Measurements from ENCODE around the gene N4BP2L2.

N4BP2L2 gene

GRCh38 chr13:32530841-32531253 is 7.7 kb downstream of the N4BP2L2 start:
- Histone ChIP-seq H3K4me2 (ENCODE audit: low read depth, low read length, poor library complexity, severe bottlenecking) (peak overlapping the region; percentile 33), H3K27me3 (ENCODE audit: low read length) (no peaks in the 10 kb centered on the region), H3K4me3 (ENCODE audit: insufficient read depth, low read length, poor library complexity, severe bottlenecking) (no peak overlapping the region), H4K20me1 (ENCODE audit: low read depth, low read length) (no peaks in the 10 kb centered on the region), H3K9me3 (ENCODE audit: insufficient read depth, low read length) (no peaks in the 10 kb centered on the region), H3K9me2 (replicated peaks; ENCODE audit: insufficient read depth, low read length) (no peaks in the 10 kb centered on the region), H3K9ac (ENCODE audit: low read length) (no peak overlapping the region), H3K79me2 (ENCODE audit: insufficient read depth, low read length) (peaks cover 85% of the 10 kb centered on the region), H2AFZ (ENCODE audit: low read depth, low read length, severe bottlenecking) (no peak overlapping the region), H3F3A (ENCODE audit: insufficient read depth) (peaks cover 4% of the 10 kb centered on the region; the same call in 1 of the 2 replicates), H3K27ac (ENCODE audit: low read depth, low read length) (no peak overlapping the region), H3K36me3 (ENCODE audit: low read length) (peaks cover 24% of the 10 kb centered on the region)
- TF ChIP-seq CTCF (IDR thresholded peaks at IDR 0.05; ENCODE audit: insufficient read depth, low read length, poor library complexity, severe bottlenecking) (no peak), EZH2phosphoT487 (conservative IDR thresholded peaks at IDR 0.05; ENCODE audit: low read length) (no peak)

GRCh38 chr13:32528358-32528757 is 10.2 kb downstream of the N4BP2L2 start:
- no peaks in the 10 kb centered on the region for H3K9me2 ChIP-seq (replicated peaks; ENCODE audit: insufficient read depth, low read length)
- no peaks in the 10 kb centered on the region for H4K20me1 ChIP-seq (ENCODE audit: low read depth, low read length)
- H3K9me3 ChIP-seq (ENCODE audit: insufficient read depth, low read length), result no peaks in the 10 kb centered on the region
- no peak overlapping the region for H3K27ac ChIP-seq (ENCODE audit: low read depth, low read length)
- H2AFZ ChIP-seq (ENCODE audit: low read depth, low read length, severe bottlenecking), result no peak overlapping the region
- no peaks in the 10 kb centered on the region for H3K27me3 ChIP-seq (ENCODE audit: low read length)
- peaks cover 68% of the 10 kb centered on the region for H3K79me2 ChIP-seq (ENCODE audit: insufficient read depth, low read length)
- H3K4me3 ChIP-seq (ENCODE audit: insufficient read depth, low read length, poor library complexity, severe bottlenecking), result no peak overlapping the region
- TF ChIP-seq CTCF (IDR thresholded peaks at IDR 0.05; ENCODE audit: insufficient read depth, low read length, poor library complexity, severe bottlenecking), result no peak
- no peak for TF ChIP-seq EZH2phosphoT487 (conservative IDR thresholded peaks at IDR 0.05; ENCODE audit: low read length)
- peaks cover 10% of the 10 kb centered on the region; the same call in 1 of the 2 replicates for H3K36me3 ChIP-seq (ENCODE audit: low read length)
- no peak overlapping the region for H3K9ac ChIP-seq (ENCODE audit: low read length)
- H3K4me2 ChIP-seq (ENCODE audit: low read depth, low read length, poor library complexity, severe bottlenecking), result no peak overlapping the region
- peaks cover 4% of the 10 kb centered on the region; the same call in 1 of the 2 replicates for H3F3A ChIP-seq (ENCODE audit: insufficient read depth)

GRCh38 chr13:32527151-32527550 is 11.4 kb downstream of the N4BP2L2 start:
- Histone ChIP-seq H3F3A (ENCODE audit: insufficient read depth) (peaks cover 4% of the 10 kb centered on the region; the same call in 1 of the 2 replicates), H3K9me3 (ENCODE audit: insufficient read depth, low read length) (no peaks in the 10 kb centered on the region), H2AFZ (ENCODE audit: low read depth, low read length, severe bottlenecking) (no peak overlapping the region), H3K27me3 (ENCODE audit: low read length) (no peaks in the 10 kb centered on the region), H3K9ac (ENCODE audit: low read length) (no peak overlapping the region), H4K20me1 (ENCODE audit: low read depth, low read length) (no peaks in the 10 kb centered on the region), H3K4me2 (ENCODE audit: low read depth, low read length, poor library complexity, severe bottlenecking) (no peak overlapping the region), H3K79me2 (ENCODE audit: insufficient read depth, low read length) (peaks cover 58% of the 10 kb centered on the region), H3K36me3 (ENCODE audit: low read length) (peaks cover 13% of the 10 kb centered on the region; the same call in 1 of the 2 replicates), H3K4me3 (ENCODE audit: insufficient read depth, low read length, poor library complexity, severe bottlenecking) (no peak overlapping the region), H3K27ac (ENCODE audit: low read depth, low read length) (no peak overlapping the region), H3K9me2 (replicated peaks; ENCODE audit: insufficient read depth, low read length) (no peaks in the 10 kb centered on the region)
- no peak for TF ChIP-seq CTCF (IDR thresholded peaks at IDR 0.05; ENCODE audit: insufficient read depth, low read length, poor library complexity, severe bottlenecking)
- no peak for TF ChIP-seq EZH2phosphoT487 (conservative IDR thresholded peaks at IDR 0.05; ENCODE audit: low read length)

Measured in SU-DHL-6 (cell line).